MCF 10A (cell line): ENCODE data around the gene CD300C. TPM values are rescaled to one million over a fixed set of nuclear protein-coding genes. Genes with fewer than 3 reads are reported as not detected.

ENCODE experiments used
- BruUV-seq: library from RNA; stranded (reverse); fragments of 400-500 nt; replicated peaks from 2 replicates; lab custom pipeline; 2021; lab: Mats Ljungman, UMichigan
- CTCF ChIA-PET: fragments of 300-600 bp; sonication (Branson Sonifier 250); formaldehyde crosslinking; extraction: SDS; loops from one replicate; lab custom pipeline; 2021; ENCODE audit warnings: antibody characterized with exemption, inconsistent platforms; lab: Yijun Ruan, JAX
- POLR2A ChIA-PET: fragments of 300-600, 350-650 bp; sonication (Branson Sonifier 250); formaldehyde crosslinking; extraction: SDS; loops from one replicate; lab custom pipeline; 2020; ENCODE audit warnings: antibody characterized with exemption, inconsistent platforms; lab: Yijun Ruan, JAX
- DNase-seq: peaks from one replicate; pipeline ENCODE4 v3.0.0-alpha.2; 2018; ENCODE audit not compliant: unreplicated experiment
- H3K27ac Mint-ChIP-seq: one replicate; pipeline ENCODE4 v1.8.0; 2022; ENCODE audit warnings: mild to moderate bottlenecking, low read depth, mixed read lengths; ENCODE audit not compliant: unreplicated experiment
- H3K27me3 Mint-ChIP-seq: one replicate; pipeline ENCODE4 v1.8.0; 2022; ENCODE audit warnings: mixed read lengths; ENCODE audit not compliant: insufficient read depth, unreplicated experiment
- H3K36me3 Mint-ChIP-seq: one replicate; pipeline ENCODE4 v1.8.0; 2022; ENCODE audit warnings: mild to moderate bottlenecking, moderate library complexity, mixed read lengths; ENCODE audit not compliant: insufficient read depth, unreplicated experiment
- H3K4me1 Mint-ChIP-seq: one replicate; pipeline ENCODE4 v1.8.0; 2022; ENCODE audit warnings: mixed read lengths; ENCODE audit not compliant: insufficient read depth, unreplicated experiment
- H3K4me3 Mint-ChIP-seq: one replicate; pipeline ENCODE4 v1.8.0; 2022; ENCODE audit warnings: mild to moderate bottlenecking, moderate library complexity, mixed read lengths; ENCODE audit not compliant: unreplicated experiment
- H3K9me3 Mint-ChIP-seq: one replicate; pipeline ENCODE4 v1.8.0; 2022; ENCODE audit warnings: mixed read lengths; ENCODE audit not compliant: unreplicated experiment
- CTCF ChIP-seq: fragments of 200-600 bp; IDR thresholded peaks from one replicate; pipeline ENCODE4 v1.8.0; 2022; ENCODE audit warnings: antibody characterized with exemption, mild to moderate bottlenecking; ENCODE audit not compliant: unreplicated experiment
- intact Hi-C: fragments of 100-400 bp; cut with micrococcal nuclease; formaldehyde crosslinking; loops from 2 replicates; pipeline ENCODE4 v1.14.1; 2022
- total RNA-seq: library from RNA; stranded (reverse); gene quantifications from 2 replicates; pipeline ENCODE4 v1.2.3, GENCODE V29; 2022

CD300C gene
- total RNA-seq, 1 experiment from 2014 or later: not detected

GRCh38 chr17:74542727-74543383 is 3.1 kb downstream of the CD300C start:
- no peaks in the 10 kb centered on the region for H3K36me3 Mint-ChIP-seq
- H3K9me3 Mint-ChIP-seq: no peaks in the 10 kb centered on the region
- no peak overlapping the region for H3K4me3 Mint-ChIP-seq
- no peak for DNase-seq
- H3K27me3 Mint-ChIP-seq: peaks cover 21% of the 10 kb centered on the region
- ChIA-PET POLR2A (no interaction called here), CTCF (interaction anchor here (0.6 to 0.7 kb wide), 2 partner anchors 9 to 1989 kb away, joined by 3 read pairs; no protein-coding TSS in a partner anchor)
- intact Hi-C loops: no loop called here
- TF ChIP-seq CTCF: no peak
- no peak overlapping the region for H3K27ac Mint-ChIP-seq
- BruUV-seq: no TSS peak
- peaks cover 11% of the 10 kb centered on the region for H3K4me1 Mint-ChIP-seq

- intact Hi-C loops: no loop called here
- no peak overlapping the region for H3K27ac Mint-ChIP-seq
- ChIA-PET CTCF (interaction anchor here (0.7 kb wide), 1 partner anchor 54 kb away, joined by 4 read pairs; no protein-coding TSS in a partner anchor), POLR2A (no interaction called here)
- no peaks in the 10 kb centered on the region for H3K36me3 Mint-ChIP-seq
- TF ChIP-seq CTCF: no peak
- no peaks in the 10 kb centered on the region for H3K9me3 Mint-ChIP-seq
- peaks cover 4% of the 10 kb centered on the region for H3K4me1 Mint-ChIP-seq
- peaks cover 26% of the 10 kb centered on the region for H3K27me3 Mint-ChIP-seq
- H3K4me3 Mint-ChIP-seq: no peak overlapping the region
- no TSS peak for BruUV-seq
- DNase-seq: no peak
Observed at GRCh38 chr17:74542166-74542565, 3.7 kb downstream of the CD300C start.

- Mint-ChIP-seq H3K9me3 (no peaks in the 10 kb centered on the region), H3K36me3 (no peaks in the 10 kb centered on the region), H3K4me3 (no peak overlapping the region), H3K4me1 (peaks cover 4% of the 10 kb centered on the region), H3K27me3 (peaks cover 33% of the 10 kb centered on the region), H3K27ac (no peak overlapping the region)
- BruUV-seq: no TSS peak
- intact Hi-C loops: no loop called here
- POLR2A ChIA-PET: no interaction called here
- no peak for DNase-seq
- no peak for TF ChIP-seq CTCF
- CTCF ChIA-PET: interaction anchor here (0.7 kb wide), 1 partner anchor 54 kb away, joined by 4 read pairs; no protein-coding TSS in a partner anchor
Observed at GRCh38 chr17:74541176-74542111, 4.5 kb downstream of the CD300C start.

GRCh38 chr17:74539281-74539820 is 6.6 kb downstream of the CD300C start:
- BruUV-seq: no TSS peak
- Mint-ChIP-seq H3K4me3 (no peak overlapping the region), H3K9me3 (no peaks in the 10 kb centered on the region), H3K36me3 (no peaks in the 10 kb centered on the region), H3K4me1 (peaks cover 2% of the 10 kb centered on the region), H3K27ac (no peak overlapping the region), H3K27me3 (peaks cover 40% of the 10 kb centered on the region)
- no peak for DNase-seq
- no peak for TF ChIP-seq CTCF
- intact Hi-C loops: no loop called here
- ChIA-PET POLR2A (no interaction called here), CTCF (no interaction called here)
